Effector memory CD4-positive, alpha-beta T cell (primary cell): Measurements from ENCODE around the gene RGS5.

Source experiments
- DNase-seq, 3 donors: peaks; one replicate each; pipeline ENCODE4 v3.0.0-alpha.2; 2020
- H3K27ac ChIP-seq: 2 replicates; pipeline ENCODE4 v1.7.0; 2013; ENCODE audit warnings: mild to moderate bottlenecking, low read length, moderate library complexity; ENCODE audit not compliant: insufficient read depth, poor library complexity, severe bottlenecking
- H3K27me3 ChIP-seq: replicated peaks from 2 replicates; pipeline ENCODE4 v1.7.0; 2013; ENCODE audit warnings: mild to moderate bottlenecking, low read length; ENCODE audit not compliant: insufficient read depth, control insufficient read depth, poor library complexity, severe bottlenecking
- H3K36me3 ChIP-seq: 2 replicates; pipeline ENCODE4 v1.7.0; 2013; ENCODE audit warnings: mild to moderate bottlenecking, low read length, moderate library complexity; ENCODE audit not compliant: control insufficient read depth, insufficient read depth
- H3K4me1 ChIP-seq: 2 replicates; pipeline ENCODE4 v1.7.0; 2013; ENCODE audit warnings: low read length, mild to moderate bottlenecking; ENCODE audit not compliant: control insufficient read depth, insufficient read depth, poor library complexity, severe bottlenecking
- H3K4me3 ChIP-seq: 2 replicates; pipeline ENCODE4 v1.7.0; 2013; ENCODE audit warnings: low read length, low read depth, mild to moderate bottlenecking; ENCODE audit not compliant: insufficient read depth, poor library complexity, severe bottlenecking
- H3K9me3 ChIP-seq: 2 replicates; pipeline ENCODE4 v1.7.0; 2013; ENCODE audit warnings: mild to moderate bottlenecking, low read length, moderate library complexity; ENCODE audit not compliant: control insufficient read depth

Gene RGS5

GRCh38 chr1:163161337-163161736 lies 41.4 kb downstream of the RGS5 start:
- Histone ChIP-seq H3K9me3 (no peaks in the 10 kb centered on the region), H3K27me3 (no peaks in the 10 kb centered on the region), H3K4me3 (no peak overlapping the region), H3K36me3 (no peaks in the 10 kb centered on the region), H3K27ac (no peak overlapping the region), H3K4me1 (no peaks in the 10 kb centered on the region)
- DNase-seq, result no peak

- H3K9me3 ChIP-seq, result no peaks in the 10 kb centered on the region
- H3K4me1 ChIP-seq, result no peaks in the 10 kb centered on the region
- H3K27me3 ChIP-seq, result no peaks in the 10 kb centered on the region
- H3K36me3 ChIP-seq, result no peaks in the 10 kb centered on the region
- H3K27ac ChIP-seq, result no peak overlapping the region
- DNase-seq, result no peak
- H3K4me3 ChIP-seq, result no peak overlapping the region
These were observed 47.1 kb downstream of the RGS5 start for GRCh38 chr1:163155606-163156005.

GRCh38 chr1:163148911-163149310 lies 53.8 kb downstream of the RGS5 start:
- Histone ChIP-seq H3K9me3 (no peaks in the 10 kb centered on the region), H3K36me3 (no peaks in the 10 kb centered on the region), H3K4me1 (no peaks in the 10 kb centered on the region), H3K4me3 (no peak overlapping the region), H3K27me3 (no peaks in the 10 kb centered on the region), H3K27ac (no peak overlapping the region)
- DNase-seq, result no peak

- Histone ChIP-seq H3K9me3 (no peaks in the 10 kb centered on the region), H3K36me3 (no peaks in the 10 kb centered on the region), H3K27me3 (no peaks in the 10 kb centered on the region), H3K4me1 (no peaks in the 10 kb centered on the region), H3K27ac (no peak overlapping the region), H3K4me3 (no peak overlapping the region)
- DNase-seq, result no peak
These were observed 55.7 kb downstream of the RGS5 start for GRCh38 chr1:163147019-163147418.

DNA sequence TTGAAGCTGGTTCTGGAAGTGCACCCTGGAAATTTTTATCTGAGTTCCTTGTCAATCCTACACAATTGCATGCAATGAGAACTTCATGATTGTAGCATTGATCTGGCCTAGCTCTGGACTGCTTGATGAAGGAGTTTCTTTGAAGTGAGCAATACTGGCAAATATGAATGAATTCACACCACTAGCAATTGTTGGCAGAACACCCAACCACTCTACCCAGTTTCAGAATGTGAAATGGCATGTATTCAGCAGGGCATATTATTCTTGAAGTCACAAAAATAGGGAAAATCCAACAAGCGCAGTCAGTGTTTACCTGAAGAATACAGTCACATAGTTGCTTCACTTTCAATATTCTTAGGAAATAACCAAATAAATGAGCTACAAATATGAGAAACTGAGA lies 57.3 kb downstream of the RGS5 start:
- Histone ChIP-seq H3K27ac (no peak overlapping the region), H3K9me3 (no peaks in the 10 kb centered on the region), H3K27me3 (no peaks in the 10 kb centered on the region), H3K4me3 (no peak overlapping the region), H3K36me3 (no peaks in the 10 kb centered on the region), H3K4me1 (no peaks in the 10 kb centered on the region)
- no peak for DNase-seq

GRCh38 chr1:163144418-163144817 lies 58.3 kb downstream of the RGS5 start:
- no peak overlapping the region for H3K27ac ChIP-seq
- H3K9me3 ChIP-seq, result no peaks in the 10 kb centered on the region
- DNase-seq, result no peak
- H3K4me1 ChIP-seq, result no peaks in the 10 kb centered on the region
- H3K36me3 ChIP-seq, result no peaks in the 10 kb centered on the region
- no peak overlapping the region for H3K4me3 ChIP-seq
- H3K27me3 ChIP-seq, result no peaks in the 10 kb centered on the region

- H3K36me3 ChIP-seq, result no peaks in the 10 kb centered on the region
- no peaks in the 10 kb centered on the region for H3K9me3 ChIP-seq
- H3K27ac ChIP-seq, result no peak overlapping the region
- H3K4me3 ChIP-seq, result no peak overlapping the region
- H3K4me1 ChIP-seq, result no peaks in the 10 kb centered on the region
- no peaks in the 10 kb centered on the region for H3K27me3 ChIP-seq
- no peak for DNase-seq
These were observed 60.6 kb downstream of the RGS5 start for GRCh38 chr1:163142152-163142551.

GRCh38 chr1:163141556-163141955 lies 61.2 kb downstream of the RGS5 start:
- Histone ChIP-seq H3K27ac (no peak overlapping the region), H3K4me1 (no peaks in the 10 kb centered on the region), H3K9me3 (no peaks in the 10 kb centered on the region), H3K4me3 (no peak overlapping the region), H3K27me3 (no peaks in the 10 kb centered on the region), H3K36me3 (no peaks in the 10 kb centered on the region)
- DNase-seq, result no peak

GRCh38 chr1:163137556-163138265 lies 65.0 kb downstream of the RGS5 start:
- DNase-seq, result no peak
- H3K9me3 ChIP-seq, result no peaks in the 10 kb centered on the region
- no peaks in the 10 kb centered on the region for H3K27me3 ChIP-seq
- H3K4me1 ChIP-seq, result no peaks in the 10 kb centered on the region
- H3K27ac ChIP-seq, result no peak overlapping the region
- H3K36me3 ChIP-seq, result no peaks in the 10 kb centered on the region
- no peak overlapping the region for H3K4me3 ChIP-seq

- Histone ChIP-seq H3K36me3 (no peaks in the 10 kb centered on the region), H3K27ac (no peak overlapping the region), H3K27me3 (no peaks in the 10 kb centered on the region), H3K4me3 (no peak overlapping the region), H3K4me1 (no peaks in the 10 kb centered on the region), H3K9me3 (no peaks in the 10 kb centered on the region)
- no peak for DNase-seq
These were observed 70.7 kb downstream of the RGS5 start for GRCh38 chr1:163131981-163132380.
